HG03039 (cell line): Measurements from ENCODE around the gene DCST2.
A peak's percentile ranks its signal among the peaks of the same experiment; 100 is the strongest.

Experiments
- ATAC-seq: cut with Tn5 transposase; IDR thresholded peaks from one replicate; pipeline ENCODE4 v1.9.1; 2021; ENCODE audit warnings: mild to moderate bottlenecking, moderate library complexity; ENCODE audit not compliant: unreplicated experiment

DCST2 gene

GRCh38 chr1:155030243-155030795 is 3.3 kb downstream of the DCST2 start:
- no peak for ATAC-seq

- ATAC-seq: no peak
Measured at GRCh38 chr1:155029513-155030242, 3.9 kb downstream of the DCST2 start.

- ATAC-seq: no peak
Measured at GRCh38 chr1:155026588-155026987, 7.0 kb downstream of the DCST2 start.

GRCh38 chr1:155026154-155026553 is 7.4 kb downstream of the DCST2 start:
- no peak for ATAC-seq

GRCh38 chr1:155024315-155024714 is 9.3 kb downstream of the DCST2 start:
- no peak for ATAC-seq

- no peak for ATAC-seq
Measured at GRCh38 chr1:155023627-155024026, 10.0 kb downstream of the DCST2 start.

- ATAC-seq: no peak
Measured at GRCh38 chr1:155022927-155023236, 10.7 kb downstream of the DCST2 start.

GRCh38 chr1:155022136-155022926 is 11.2 kb downstream of the DCST2 start:
- no peak for ATAC-seq

GRCh38 chr1:155019377-155020245 is 14.0 kb downstream of the DCST2 start:
- no peak for ATAC-seq

- ATAC-seq: no peak
Measured at GRCh38 chr1:155018617-155019348, 14.8 kb downstream of the DCST2 start.

GRCh38 chr1:155017946-155018316 is 15.7 kb downstream of the DCST2 start:
- ATAC-seq: no peak

GRCh38 chr1:155017041-155017945 is 16.3 kb downstream of the DCST2 start:
- ATAC-seq: peak; percentile 59

GRCh38 chr1:155016231-155016831 is 17.2 kb downstream of the DCST2 start:
- ATAC-seq: no peak

- ATAC-seq: no peak
Measured at GRCh38 chr1:155015527-155016230, 17.9 kb downstream of the DCST2 start.

GRCh38 chr1:155014709-155015508 is 18.7 kb downstream of the DCST2 start:
- ATAC-seq: no peak

GRCh38 chr1:155013632-155014031 is 19.9 kb downstream of the DCST2 start:
- ATAC-seq: no peak

- ATAC-seq: no peak
Measured at GRCh38 chr1:155012776-155013602, 20.6 kb downstream of the DCST2 start.
